ENCODE results near the gene TMSB4X. TPM values are rescaled to one million over a fixed set of nuclear protein-coding genes. Genes with fewer than 3 reads are reported as not detected.
A peak's percentile ranks its signal among the peaks of the same experiment; 100 is the strongest.

Gene TMSB4X
- total RNA-seq, 4 donors from 2014 or later: 3,072 to 3,725 (median 3,326) TPM

- TF ChIP-seq POLR2AphosphoS5 (IDR thresholded peaks at IDR 0.05) (no peak), CTCF (IDR thresholded peaks at IDR 0.05) (no peak), EP300 (IDR thresholded peaks at IDR 0.05) (no peak), POLR2A (IDR thresholded peaks at IDR 0.05; ENCODE audit: low read depth) (no peak)
- no peak for DNase-seq (ENCODE audit: extremely low spot score)
- no peaks in the 10 kb centered on the region for H3K27me3 ChIP-seq
- intact Hi-C loops (cut with DNase I): no loop called here
- H3K4me1 ChIP-seq: peaks cover 9 to 51% (median 30%) of the 10 kb centered on the region in 4 donors
- no peak overlapping the region for H3K4me3 ChIP-seq
- no peaks in the 10 kb centered on the region for H3K9me3 ChIP-seq
- H3K27ac ChIP-seq (replicated peaks in 1 of 4): peak overlapping the region in 2 of 4 donors; percentile 22 to 57
- 80% methylated on average over 3 of the region's 3 CpGs for WGBS
- no peaks in the 10 kb centered on the region for H3K36me3 ChIP-seq
Measured at GRCh38 chrX:13008851-13009250, 33.9 kb downstream of the TMSB4X start.

- Histone ChIP-seq H3K9me3 (no peaks in the 10 kb centered on the region), H3K27ac (replicated peaks in 1 of 4) (peak overlapping the region in 1 of 4 donors; percentile 57)
- intact Hi-C loops (cut with DNase I): no loop called here
Measured at GRCh38 chrX:13009273-13009672, 34.4 kb downstream of the TMSB4X start.

GRCh38 chrX:13009844-13010243 is 34.9 kb downstream of the TMSB4X start:
- TF ChIP-seq EP300 (IDR thresholded peaks at IDR 0.05): no peak
- TF ChIP-seq POLR2AphosphoS5 (IDR thresholded peaks at IDR 0.05): no peak
- no peak for TF ChIP-seq CTCF (IDR thresholded peaks at IDR 0.05)
- no peak for TF ChIP-seq POLR2A (IDR thresholded peaks at IDR 0.05; ENCODE audit: low read depth)
- Histone ChIP-seq H3K4me1 (peaks cover 13 to 56% (median 30%) of the 10 kb centered on the region in 4 donors), H3K27me3 (no peaks in the 10 kb centered on the region), H3K4me3 (no peak overlapping the region), H3K9me3 (no peaks in the 10 kb centered on the region), H3K27ac (replicated peaks in 1 of 4) (peak overlapping the region in 1 of 4 donors; percentile 3), H3K36me3 (no peaks in the 10 kb centered on the region)
- intact Hi-C loops (cut with DNase I): no loop called here
- WGBS: 87% methylated on average over 8 of the region's 8 CpGs
- DNase-seq (ENCODE audit: extremely low spot score): no peak

More at GRCh38 chrX:13009273-13009672, 34.4 kb downstream of the TMSB4X start:
- H3K36me3 ChIP-seq: no peaks in the 10 kb centered on the region
- TF ChIP-seq POLR2AphosphoS5 (IDR thresholded peaks at IDR 0.05): no peak
- TF ChIP-seq POLR2A (IDR thresholded peaks at IDR 0.05; ENCODE audit: low read depth): no peak
- no peak for TF ChIP-seq EP300 (IDR thresholded peaks at IDR 0.05)
- no peak for TF ChIP-seq CTCF (IDR thresholded peaks at IDR 0.05)
- H3K27me3 ChIP-seq: no peaks in the 10 kb centered on the region
- 45% methylated on average over 3 of the region's 3 CpGs for WGBS
- no peak overlapping the region for H3K4me3 ChIP-seq
- no peak for DNase-seq (ENCODE audit: extremely low spot score)
- peaks cover 13 to 55% (median 30%) of the 10 kb centered on the region in 4 donors for H3K4me1 ChIP-seq

GRCh38 chrX:13010546-13010945 is 35.6 kb downstream of the TMSB4X start:
- intact Hi-C loops (cut with DNase I): no loop called here
- Histone ChIP-seq H3K36me3 (no peaks in the 10 kb centered on the region), H3K27me3 (no peaks in the 10 kb centered on the region), H3K27ac (replicated peaks in 1 of 4) (no peak overlapping the region), H3K4me1 (peaks cover 13 to 52% (median 30%) of the 10 kb centered on the region in 4 donors), H3K4me3 (no peak overlapping the region), H3K9me3 (no peaks in the 10 kb centered on the region)
- DNase-seq (ENCODE audit: extremely low spot score): no peak
- no peak for TF ChIP-seq POLR2AphosphoS5 (IDR thresholded peaks at IDR 0.05)
- no peak for TF ChIP-seq POLR2A (IDR thresholded peaks at IDR 0.05; ENCODE audit: low read depth)
- no peak for TF ChIP-seq EP300 (IDR thresholded peaks at IDR 0.05)
- no peak for TF ChIP-seq CTCF (IDR thresholded peaks at IDR 0.05)
- 73% methylated on average over 2 of the region's 2 CpGs for WGBS
